GM12873 (cell line): Measurements from ENCODE around the gene RHCG.

Source experiments
- TF ChIP-seq, protein P1 (sequence below): IDR thresholded peaks from 2 replicates; pipeline ENCODE4 v1.5.1; 2012; ENCODE audit warnings: low read depth, mild to moderate bottlenecking, moderate library complexity, low read length, control low read depth; ENCODE audit not compliant: insufficient read depth; ENCODE audit errors: missing control alignments

The RHCG gene

DNA sequence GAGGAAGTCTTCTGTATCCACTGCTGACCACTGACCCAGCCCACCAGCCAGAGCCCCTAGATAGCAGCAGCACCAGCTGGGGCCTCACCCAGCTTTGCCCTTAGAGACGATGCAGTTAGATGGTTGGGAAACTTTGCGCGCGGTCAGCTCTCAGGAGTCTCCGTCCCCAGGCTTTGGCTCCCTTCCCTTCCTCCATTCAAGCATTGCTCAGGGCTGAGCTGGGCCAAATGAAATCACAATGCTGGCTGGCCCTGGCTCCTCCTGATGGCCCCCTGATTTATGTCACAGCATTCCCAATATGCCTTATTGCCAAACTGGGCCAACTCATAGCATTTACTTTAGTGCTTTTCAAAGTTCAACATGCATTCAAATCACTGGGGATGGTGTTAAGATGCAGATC is 34.6 kb upstream of the RHCG start:
- TF ChIP-seq, protein P1, sequence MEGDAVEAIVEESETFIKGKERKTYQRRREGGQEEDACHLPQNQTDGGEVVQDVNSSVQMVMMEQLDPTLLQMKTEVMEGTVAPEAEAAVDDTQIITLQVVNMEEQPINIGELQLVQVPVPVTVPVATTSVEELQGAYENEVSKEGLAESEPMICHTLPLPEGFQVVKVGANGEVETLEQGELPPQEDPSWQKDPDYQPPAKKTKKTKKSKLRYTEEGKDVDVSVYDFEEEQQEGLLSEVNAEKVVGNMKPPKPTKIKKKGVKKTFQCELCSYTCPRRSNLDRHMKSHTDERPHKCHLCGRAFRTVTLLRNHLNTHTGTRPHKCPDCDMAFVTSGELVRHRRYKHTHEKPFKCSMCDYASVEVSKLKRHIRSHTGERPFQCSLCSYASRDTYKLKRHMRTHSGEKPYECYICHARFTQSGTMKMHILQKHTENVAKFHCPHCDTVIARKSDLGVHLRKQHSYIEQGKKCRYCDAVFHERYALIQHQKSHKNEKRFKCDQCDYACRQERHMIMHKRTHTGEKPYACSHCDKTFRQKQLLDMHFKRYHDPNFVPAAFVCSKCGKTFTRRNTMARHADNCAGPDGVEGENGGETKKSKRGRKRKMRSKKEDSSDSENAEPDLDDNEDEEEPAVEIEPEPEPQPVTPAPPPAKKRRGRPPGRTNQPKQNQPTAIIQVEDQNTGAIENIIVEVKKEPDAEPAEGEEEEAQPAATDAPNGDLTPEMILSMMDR = no peak

DNA sequence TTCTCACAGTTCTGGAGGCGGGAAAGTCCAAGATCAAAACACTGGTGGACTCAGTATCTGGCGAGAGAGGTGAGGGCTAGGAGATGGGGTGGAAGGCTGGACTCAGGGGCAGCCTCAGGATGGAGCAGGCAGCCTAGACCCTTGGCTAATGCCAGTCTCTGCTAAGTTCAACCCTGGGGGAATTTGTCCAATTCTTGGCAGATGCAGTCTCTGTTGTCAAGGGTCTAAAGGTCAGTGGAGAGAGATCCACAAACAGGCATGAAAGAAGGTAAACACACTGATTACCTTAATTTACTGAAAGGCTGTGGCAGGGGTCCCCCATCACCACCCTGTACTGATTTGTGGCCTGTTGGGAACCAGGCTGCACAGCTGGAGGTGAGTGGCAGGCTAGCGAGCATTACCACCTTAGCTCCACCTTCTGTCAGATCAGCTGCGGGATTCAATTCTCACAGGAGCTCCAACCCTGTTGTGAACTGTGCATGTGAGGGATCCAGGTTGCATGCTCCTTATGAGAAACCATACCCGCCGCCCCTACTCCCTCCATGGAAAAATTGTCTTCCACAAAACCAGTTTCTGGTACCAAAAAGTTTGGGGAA is 32.5 kb upstream of the RHCG start:
- TF ChIP-seq, protein P1 = no peak

DNA sequence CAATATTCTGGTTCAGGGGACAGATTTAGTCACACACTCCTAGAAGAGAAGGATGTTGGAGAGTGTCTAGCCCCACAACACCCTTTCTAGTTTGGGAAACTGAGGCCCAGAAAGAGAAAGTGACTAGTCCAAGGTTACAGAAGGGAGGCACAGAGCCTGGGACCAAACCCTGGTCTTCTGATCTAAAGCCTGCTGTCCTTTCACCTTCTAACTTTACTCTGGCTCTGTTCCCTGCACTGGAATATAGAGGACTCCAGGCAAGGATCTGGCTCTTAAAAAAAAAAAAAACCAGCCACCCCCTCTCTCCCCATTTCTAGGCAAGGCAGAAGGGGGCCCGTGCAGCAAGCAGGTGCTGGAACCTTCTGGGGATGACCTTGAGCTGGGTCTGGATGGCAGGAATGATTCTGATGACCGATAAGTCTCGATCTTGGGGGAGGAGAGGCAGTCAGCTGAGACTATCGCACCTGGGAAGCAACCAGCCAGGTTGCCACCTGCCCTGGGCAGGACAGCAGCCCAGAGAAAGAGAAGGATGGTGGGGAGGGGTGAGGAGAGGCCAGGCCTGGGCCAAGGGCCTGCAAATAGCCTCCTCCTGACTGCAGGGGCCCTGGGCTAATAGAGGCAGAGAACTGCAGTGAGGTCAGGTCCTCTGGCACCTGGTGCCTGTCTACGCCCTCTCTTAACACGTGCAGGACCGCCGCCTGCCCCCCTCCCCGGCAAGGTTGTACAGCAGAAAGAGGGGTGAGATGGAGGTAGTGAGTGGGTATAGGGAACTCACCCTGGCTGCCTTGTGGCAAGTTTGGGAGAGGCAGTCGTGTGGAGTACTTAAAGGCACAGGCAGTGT is 30.4 kb upstream of the RHCG start:
- TF ChIP-seq, protein P1 = no peak

GRCh38 chr15:89526181-89526580 is 29.8 kb upstream of the RHCG start:
- TF ChIP-seq, protein P1 = no peak

DNA sequence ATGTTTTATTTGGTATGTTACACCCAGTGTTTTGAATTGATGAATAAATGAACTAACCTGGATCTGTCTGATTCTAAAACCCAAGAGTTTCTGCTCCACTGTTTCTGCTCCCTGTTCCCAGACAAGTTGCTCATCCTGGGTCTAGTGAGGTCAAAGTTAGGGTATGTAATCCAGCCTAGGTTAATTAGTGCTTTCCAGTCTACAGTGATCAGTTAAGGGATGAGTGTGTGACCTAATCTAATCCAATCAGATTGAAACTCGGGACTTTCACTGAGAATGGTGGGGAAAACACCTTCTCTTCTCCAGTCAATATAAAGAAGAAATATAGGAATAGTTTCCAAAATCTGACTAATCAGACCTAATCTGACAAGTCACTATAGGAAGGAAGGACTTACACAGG is 27.8 kb upstream of the RHCG start:
- TF ChIP-seq, protein P1 = no peak

DNA sequence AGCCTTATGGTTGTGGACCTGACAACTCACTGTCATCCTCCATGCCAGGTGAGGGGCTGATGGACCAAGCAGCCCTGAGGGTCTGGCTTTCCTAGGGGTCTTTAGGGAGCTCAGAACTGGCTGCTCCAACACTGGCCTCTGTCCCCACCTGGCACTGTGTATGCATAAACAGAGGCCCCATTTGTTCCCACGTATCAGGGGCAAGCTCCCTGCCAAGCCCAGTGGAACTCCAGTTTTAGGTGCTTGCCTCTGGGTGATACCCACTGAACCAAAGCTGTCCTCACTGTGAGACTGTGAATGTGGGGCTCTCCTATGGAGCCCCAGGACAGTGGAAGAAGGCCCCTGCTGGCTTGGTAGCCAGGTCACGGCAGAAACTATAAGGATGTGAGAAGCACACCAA is 26.7 kb upstream of the RHCG start:
- TF ChIP-seq, protein P1 = no peak

- TF ChIP-seq, protein P1 = no peak
Measured at GRCh38 chr15:89521605-89522004, 25.2 kb upstream of the RHCG start.
